GM12878 (cell line): Measurements from ENCODE around the gene LTBP4. TPM values are rescaled to one million over a fixed set of nuclear protein-coding genes. Genes with fewer than 3 reads are reported as not detected.

Source experiments
- ATAC-seq: fragments of 200-7000 bp; cut with Tn5 transposase; 3 replicates; pipeline ENCODE4 v1.9.1; 2020; ENCODE audit warnings: mild to moderate bottlenecking, moderate library complexity
- BruUV-seq: library from RNA; stranded (reverse); fragments of 400-500 nt; replicated peaks from 2 replicates; lab custom pipeline; 2021; lab: Mats Ljungman, UMichigan
- CTCF ChIA-PET: fragments of 300-600 bp; sonication (Branson Sonifier 250); formaldehyde crosslinking; extraction: SDS; loops from one replicate; lab custom pipeline; 2021; ENCODE audit warnings: inconsistent platforms; lab: Yijun Ruan, JAX
- POLR2A ChIA-PET: fragments of 350-600 bp; formaldehyde crosslinking; extraction: SDS; loops from one replicate; lab custom pipeline; 2021; ENCODE audit warnings: inconsistent platforms; lab: Charles Lee
- RAD21 ChIA-PET: fragments of 300-600 bp; sonication (Branson Sonifier 250); formaldehyde crosslinking; loops from one replicate; lab custom pipeline; 2023; ENCODE audit warnings: antibody characterized with exemption; ENCODE audit not compliant: unreplicated experiment; lab: Charles Lee
- SMC1A ChIA-PET: fragments of 300-600 bp; sonication (Branson Sonifier 250); formaldehyde crosslinking; loops from one replicate; lab custom pipeline; 2023; ENCODE audit not compliant: unreplicated experiment, uncharacterized antibody; lab: Charles Lee
- DNase-seq: peaks from one replicate; pipeline ENCODE4 v3.0.0-alpha.2; 2011; ENCODE audit warnings: low read depth, low spot score
- FAIRE-seq: peaks from 3 replicates; lab custom pipeline; 2011; peaks lifted over from hg19 to GRCh38; lab: Jason Lieb, UNC
- H2AFZ ChIP-seq: 2 replicates; pipeline ENCODE4 v1.6.0; 2011; ENCODE audit warnings: low read depth, low read length, control low read depth; ENCODE audit not compliant: control insufficient read depth
- H3K27ac ChIP-seq: 2 replicates; pipeline ENCODE4 v1.5.1; 2011; ENCODE audit warnings: control low read depth; ENCODE audit not compliant: control insufficient read depth, insufficient read depth
- H3K27me3 ChIP-seq, 2 experiments: replicated peaks in 1 of 2; 2 replicates each; pipeline versions ENCODE4 v1.6.0 to v1.6.1; 2011; ENCODE audit warnings: low read length in 1 of 2; ENCODE audit not compliant: control insufficient read depth in 2 of 2, insufficient read depth in 2 of 2
- H3K36me3 ChIP-seq, 2 experiments: 2 replicates each; pipeline ENCODE4 v1.5.1; 2011; ENCODE audit warnings: low read length in 1 of 2; ENCODE audit not compliant: control insufficient read depth in 2 of 2, insufficient read depth in 2 of 2
- H3K4me1 ChIP-seq: 2 replicates; pipeline ENCODE4 v1.6.1; 2011; ENCODE audit warnings: mild to moderate bottlenecking, low read length, moderate library complexity, mixed read lengths; ENCODE audit not compliant: control insufficient read depth, insufficient read depth
- H3K4me2 ChIP-seq: 2 replicates; pipeline ENCODE4 v1.6.0; 2011; ENCODE audit warnings: control low read depth; ENCODE audit not compliant: control insufficient read depth, insufficient read depth
- H3K4me3 ChIP-seq: fragments of 200-600 bp; sonication (generic); 2 replicates; pipeline ENCODE4 v1.5.1; 2016
- H3K79me2 ChIP-seq: 2 replicates; pipeline ENCODE4 v1.6.0; 2011; ENCODE audit warnings: low read length; ENCODE audit not compliant: control insufficient read depth, insufficient read depth
- H3K9ac ChIP-seq: 2 replicates; pipeline ENCODE4 v1.8.0; 2011; ENCODE audit warnings: low read length, control low read depth, mixed read lengths; ENCODE audit not compliant: control insufficient read depth, insufficient read depth
- H3K9me3 ChIP-seq: replicated peaks from 3 replicates; pipeline ENCODE4 v1.5.1; 2011; ENCODE audit warnings: mild to moderate bottlenecking, low read length; ENCODE audit not compliant: control insufficient read depth, insufficient read depth
- H4K20me1 ChIP-seq: 2 replicates; pipeline ENCODE4 v1.6.0; 2011; ENCODE audit not compliant: control insufficient read depth, insufficient read depth
- ASH2L ChIP-seq: fragments of 300-600, 200-600 bp; sonication (generic); IDR thresholded peaks from 2 replicates; pipeline ENCODE4 v1.6.1; 2017; ENCODE audit warnings: low read depth, mild to moderate bottlenecking, borderline replicate concordance
- BCL11A ChIP-seq: IDR thresholded peaks from 2 replicates; pipeline ENCODE4 v1.6.1; 2011; ENCODE audit warnings: low read depth, low read length
- CHD1 ChIP-seq: IDR thresholded peaks from 2 replicates; pipeline ENCODE4 v1.6.1; 2012; ENCODE audit warnings: low read depth, low read length, improper control_type of control experiment
- CREB1 ChIP-seq: IDR thresholded peaks from 2 replicates; pipeline ENCODE4 v1.6.1; 2012; ENCODE audit warnings: low read depth, mild to moderate bottlenecking, inconsistent platforms
- FOS ChIP-seq: IDR thresholded peaks from 3 replicates; pipeline ENCODE4 v1.6.1; 2011; ENCODE audit warnings: borderline replicate concordance; ENCODE audit not compliant: insufficient read length; ENCODE audit errors: extremely low read depth
- FOXM1 ChIP-seq: IDR thresholded peaks from 2 replicates; pipeline ENCODE4 v1.6.1; 2012; ENCODE audit warnings: low read depth, mild to moderate bottlenecking, inconsistent platforms, low read length, moderate library complexity
- GABPA ChIP-seq: IDR thresholded peaks from 2 replicates; pipeline ENCODE4 v1.6.1; 2014; ENCODE audit warnings: antibody characterized with exemption, low read depth, mild to moderate bottlenecking, inconsistent platforms
- HCFC1 ChIP-seq: fragments of 150-350 bp; IDR thresholded peaks from 2 replicates; pipeline ENCODE4 v1.6.1; 2014; ENCODE audit warnings: low read length
- IRF3 ChIP-seq: fragments of 450-650 bp; IDR thresholded peaks from 2 replicates; pipeline ENCODE4 v1.6.1; 2014; ENCODE audit warnings: mild to moderate bottlenecking
- JUNB ChIP-seq: IDR thresholded peaks from 2 replicates; pipeline ENCODE4 v1.6.1; 2016; ENCODE audit warnings: antibody characterized with exemption, mild to moderate bottlenecking
- SPI1 ChIP-seq: IDR thresholded peaks from 2 replicates; pipeline ENCODE4 v1.6.1; 2011; ENCODE audit warnings: low read depth, mild to moderate bottlenecking, low read length, moderate library complexity, borderline replicate concordance; ENCODE audit not compliant: insufficient read depth
- STAT1 ChIP-seq: fragments of 450-650 bp; conservative IDR thresholded peaks from 2 replicates; pipeline ENCODE4 v1.6.1; 2014; ENCODE audit warnings: antibody characterized with exemption, mild to moderate bottlenecking
- STAT3 ChIP-seq: IDR thresholded peaks from 2 replicates; pipeline ENCODE4 v1.6.1; 2011; ENCODE audit warnings: low read depth, low read length, improper control_type of control experiment
- ZBTB4 ChIP-seq: fragments of 450-650 bp; formaldehyde crosslinking; IDR thresholded peaks from 2 replicates; pipeline ENCODE4 v1.4.0; 2022; ENCODE audit warnings: mild to moderate bottlenecking, moderate library complexity
- WGBS: methylation state at CpG from one replicate; pipeline ENCODE4 v1.1.6; 2016; ENCODE audit warnings: low lambda C conversion rate; ENCODE audit not compliant: insufficient replicate concordance, insufficient coverage; ENCODE audit errors: missing lambda C conversion rate; 5-methylcytosine and 5-hydroxymethylcytosine counted together
- in situ Hi-C: fragments of 300-500 bp; cut with MboI; formaldehyde crosslinking; loops from 9 replicates; pipeline ENCODE4 v1.14.3; 2018; ENCODE audit warnings: mixed read lengths
- intact Hi-C: fragments of 100-400 bp; cut with micrococcal nuclease; formaldehyde crosslinking; loops from one replicate; pipeline ENCODE4 v1.14.2; 2022; ENCODE audit not compliant: unreplicated experiment
- polyA plus RNA-seq, 11 experiments: library from polyadenylated mRNA; depleted of rRNA in 4 of 11; unstranded in 6 of 11; stranded (reverse) in 5 of 11; fragments of >200 nt; fragmentation: Nextera tagmentation in 4 of 11; fragmentation: Illumina TruSeq in 1 of 11; extraction: Ambion mirVana in 4 of 11; extraction: Trizol in 1 of 11; gene quantifications; 1 replicate in 1 of 11; 2 replicates in 10 of 11; pipeline versions ENCODE4 v1.2.1 to v1.2.3, GENCODE V29; 2011 to 2016; ENCODE audit warnings: inconsistent platforms in 2 of 11, missing spikeins in 2 of 11, low read depth in 1 of 11
- total RNA-seq, 4 experiments: library from RNA; depleted of rRNA in 3 of 4; stranded (reverse); fragments of >200 nt in 3 of 4; fragmentation: Illumina TruSeq in 1 of 4; extraction: Trizol in 1 of 4; gene quantifications; 2 replicates each; pipeline versions ENCODE4 v1.2.1 to v1.2.3, GENCODE V29; 2013 to 2021
- TF ChIP-seq, protein P1 (sequence below): fragments of 450-650 bp; IDR thresholded peaks from 2 replicates; pipeline ENCODE4 v1.6.1; 2017; ENCODE audit warnings: antibody characterized with exemption, mild to moderate bottlenecking, moderate library complexity
- TF ChIP-seq, protein P2 (sequence below): IDR thresholded peaks from 2 replicates; pipeline ENCODE4 v1.6.1; 2011; ENCODE audit warnings: borderline replicate concordance, low read depth, mild to moderate bottlenecking, moderate library complexity, low read length; ENCODE audit not compliant: insufficient read depth, poor library complexity, severe bottlenecking

The LTBP4 gene
- total and polyA plus RNA-seq, 10 of the 15 experiments (the other 5 are each of a cell fraction or from before 2014, with no cell fraction given), result 0.09 to 34.6 (median 8.5) TPM; not detected in 1

- TF ChIP-seq ZBTB4 (CRISPR knock-in tag) (no peak), STAT1 (no peak), FOS (no peak), GABPA (no peak), SPI1 (no peak), STAT3 (no peak), IRF3 (no peak), JUNB (no peak), FOXM1 (no peak)
These were observed 19.6 kb upstream of the LTBP4 start (continued) for GRCh38 chr19:40581531-40581930.

GRCh38 chr19:40582467-40582866 lies 18.7 kb upstream of the LTBP4 start:
- no peak overlapping the region for H2AFZ ChIP-seq
- FAIRE-seq, result no peak
- in situ Hi-C loops, result no loop called here
- H3K27ac ChIP-seq, result no peak overlapping the region
- ChIA-PET SMC1A (no interaction called here), POLR2A (interaction anchor here (0.6 kb wide), 1 partner anchor 330 kb away, joined by 3 read pairs; no protein-coding TSS in a partner anchor), CTCF (no interaction called here), RAD21 (no interaction called here)
- peaks cover 8 to 14% of the 10 kb centered on the region in 2 experiments for H3K36me3 ChIP-seq
- no peaks in the 10 kb centered on the region for H3K27me3 ChIP-seq
- BruUV-seq, result no TSS peak
- no peak overlapping the region for H3K9ac ChIP-seq
- intact Hi-C loops, result no loop called here
- H3K4me1 ChIP-seq, result peaks cover 28% of the 10 kb centered on the region
- 44% methylated on average over 2 of the region's 2 CpGs for WGBS
- no peaks in the 10 kb centered on the region for H4K20me1 ChIP-seq
- H3K4me2 ChIP-seq, result no peak overlapping the region
- H3K9me3 ChIP-seq, result no peaks in the 10 kb centered on the region
- peaks cover 1% of the 10 kb centered on the region for H3K79me2 ChIP-seq
- no peak overlapping the region for H3K4me3 ChIP-seq
- DNase-seq, result no peak
- ATAC-seq, result no peak
- no peak for TF ChIP-seq CREB1
- TF ChIP-seq, protein P1, sequence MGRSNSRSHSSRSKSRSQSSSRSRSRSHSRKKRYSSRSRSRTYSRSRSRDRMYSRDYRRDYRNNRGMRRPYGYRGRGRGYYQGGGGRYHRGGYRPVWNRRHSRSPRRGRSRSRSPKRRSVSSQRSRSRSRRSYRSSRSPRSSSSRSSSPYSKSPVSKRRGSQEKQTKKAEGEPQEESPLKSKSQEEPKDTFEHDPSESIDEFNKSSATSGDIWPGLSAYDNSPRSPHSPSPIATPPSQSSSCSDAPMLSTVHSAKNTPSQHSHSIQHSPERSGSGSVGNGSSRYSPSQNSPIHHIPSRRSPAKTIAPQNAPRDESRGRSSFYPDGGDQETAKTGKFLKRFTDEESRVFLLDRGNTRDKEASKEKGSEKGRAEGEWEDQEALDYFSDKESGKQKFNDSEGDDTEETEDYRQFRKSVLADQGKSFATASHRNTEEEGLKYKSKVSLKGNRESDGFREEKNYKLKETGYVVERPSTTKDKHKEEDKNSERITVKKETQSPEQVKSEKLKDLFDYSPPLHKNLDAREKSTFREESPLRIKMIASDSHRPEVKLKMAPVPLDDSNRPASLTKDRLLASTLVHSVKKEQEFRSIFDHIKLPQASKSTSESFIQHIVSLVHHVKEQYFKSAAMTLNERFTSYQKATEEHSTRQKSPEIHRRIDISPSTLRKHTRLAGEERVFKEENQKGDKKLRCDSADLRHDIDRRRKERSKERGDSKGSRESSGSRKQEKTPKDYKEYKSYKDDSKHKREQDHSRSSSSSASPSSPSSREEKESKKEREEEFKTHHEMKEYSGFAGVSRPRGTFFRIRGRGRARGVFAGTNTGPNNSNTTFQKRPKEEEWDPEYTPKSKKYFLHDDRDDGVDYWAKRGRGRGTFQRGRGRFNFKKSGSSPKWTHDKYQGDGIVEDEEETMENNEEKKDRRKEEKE, result no peak
- no peak for TF ChIP-seq FOXM1
- no peak for TF ChIP-seq HCFC1
- TF ChIP-seq BCL11A, result no peak
- TF ChIP-seq ASH2L, result no peak
- TF ChIP-seq, protein P2, sequence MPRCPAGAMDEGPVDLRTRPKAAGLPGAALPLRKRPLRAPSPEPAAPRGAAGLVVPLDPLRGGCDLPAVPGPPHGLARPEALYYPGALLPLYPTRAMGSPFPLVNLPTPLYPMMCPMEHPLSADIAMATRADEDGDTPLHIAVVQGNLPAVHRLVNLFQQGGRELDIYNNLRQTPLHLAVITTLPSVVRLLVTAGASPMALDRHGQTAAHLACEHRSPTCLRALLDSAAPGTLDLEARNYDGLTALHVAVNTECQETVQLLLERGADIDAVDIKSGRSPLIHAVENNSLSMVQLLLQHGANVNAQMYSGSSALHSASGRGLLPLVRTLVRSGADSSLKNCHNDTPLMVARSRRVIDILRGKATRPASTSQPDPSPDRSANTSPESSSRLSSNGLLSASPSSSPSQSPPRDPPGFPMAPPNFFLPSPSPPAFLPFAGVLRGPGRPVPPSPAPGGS, result no peak
- TF ChIP-seq CHD1, result no peak
